Spleen (tissue), 7 donors: ENCODE measurements around the gene HTRA2.

Source experiments
- POLR2A ChIP-seq, 3 donors: fragments of 450-650 bp; IDR thresholded peaks; one replicate each; pipeline ENCODE4 v1.5.1; 2017; ENCODE audit warnings: antibody characterized with exemption in 3 of 3, mild to moderate bottlenecking in 1 of 3
- POLR2AphosphoS5 ChIP-seq, 3 donors: sonication (generic); formaldehyde crosslinking; IDR thresholded peaks; one replicate each; pipeline ENCODE4 v1.5.1; 2017; ENCODE audit warnings: antibody characterized with exemption in 3 of 3
- TF ChIP-seq, protein P1 (sequence below), 11 experiments: fragments of 200-600 bp in 7 of 11; fragments of 450-650 bp in 4 of 11; sonication (generic) in 4 of 11; IDR thresholded peaks in 8 of 11; conservative IDR thresholded peaks in 3 of 11; 1 replicate in 7 of 11; 2 replicates in 4 of 11; pipeline versions ENCODE4 v1.4.0 to v1.8.0; 2016 to 2021; ENCODE audit warnings: antibody characterized with exemption in 11 of 11, inconsistent platforms in 4 of 11, mild to moderate bottlenecking in 1 of 11
- donor health status: DM: no; HTN: no; CAD: no; lungs with moderate emphysema.
- donor health status: DM: no; HTN: no; CAD: no.
- donor health status: DM: no; HTN: no; CAD: no.

GRCh38 chr2:74499267-74499939 lies 30.3 kb upstream of the HTRA2 start, which contains the start of gene LBX2:
- TF ChIP-seq, protein P1, sequence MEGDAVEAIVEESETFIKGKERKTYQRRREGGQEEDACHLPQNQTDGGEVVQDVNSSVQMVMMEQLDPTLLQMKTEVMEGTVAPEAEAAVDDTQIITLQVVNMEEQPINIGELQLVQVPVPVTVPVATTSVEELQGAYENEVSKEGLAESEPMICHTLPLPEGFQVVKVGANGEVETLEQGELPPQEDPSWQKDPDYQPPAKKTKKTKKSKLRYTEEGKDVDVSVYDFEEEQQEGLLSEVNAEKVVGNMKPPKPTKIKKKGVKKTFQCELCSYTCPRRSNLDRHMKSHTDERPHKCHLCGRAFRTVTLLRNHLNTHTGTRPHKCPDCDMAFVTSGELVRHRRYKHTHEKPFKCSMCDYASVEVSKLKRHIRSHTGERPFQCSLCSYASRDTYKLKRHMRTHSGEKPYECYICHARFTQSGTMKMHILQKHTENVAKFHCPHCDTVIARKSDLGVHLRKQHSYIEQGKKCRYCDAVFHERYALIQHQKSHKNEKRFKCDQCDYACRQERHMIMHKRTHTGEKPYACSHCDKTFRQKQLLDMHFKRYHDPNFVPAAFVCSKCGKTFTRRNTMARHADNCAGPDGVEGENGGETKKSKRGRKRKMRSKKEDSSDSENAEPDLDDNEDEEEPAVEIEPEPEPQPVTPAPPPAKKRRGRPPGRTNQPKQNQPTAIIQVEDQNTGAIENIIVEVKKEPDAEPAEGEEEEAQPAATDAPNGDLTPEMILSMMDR (IDR thresholded peaks at IDR 0.05 in 8 of 11, conservative IDR thresholded peaks at IDR 0.05 in 3 of 11): no peak
- TF ChIP-seq POLR2A (IDR thresholded peaks at IDR 0.05) (no peak), POLR2AphosphoS5 (IDR thresholded peaks at IDR 0.05) (peak in 1 of 3 donors; percentile 54)
